Camera-type eye (tissue), 1 donor: Measurements from ENCODE around the gene RAB9B. TPM values are rescaled to one million over a fixed set of nuclear protein-coding genes. Genes with fewer than 3 reads are reported as not detected.

Experiments
- total RNA-seq: library from RNA; depleted of rRNA; stranded (reverse); fragments of >200 nt; gene quantifications from one replicate; pipeline ENCODE4 v1.2.3, GENCODE V29; 2014

Gene RAB9B, protein sequence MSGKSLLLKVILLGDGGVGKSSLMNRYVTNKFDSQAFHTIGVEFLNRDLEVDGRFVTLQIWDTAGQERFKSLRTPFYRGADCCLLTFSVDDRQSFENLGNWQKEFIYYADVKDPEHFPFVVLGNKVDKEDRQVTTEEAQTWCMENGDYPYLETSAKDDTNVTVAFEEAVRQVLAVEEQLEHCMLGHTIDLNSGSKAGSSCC
- 18.5 TPM for total RNA-seq

DNA sequence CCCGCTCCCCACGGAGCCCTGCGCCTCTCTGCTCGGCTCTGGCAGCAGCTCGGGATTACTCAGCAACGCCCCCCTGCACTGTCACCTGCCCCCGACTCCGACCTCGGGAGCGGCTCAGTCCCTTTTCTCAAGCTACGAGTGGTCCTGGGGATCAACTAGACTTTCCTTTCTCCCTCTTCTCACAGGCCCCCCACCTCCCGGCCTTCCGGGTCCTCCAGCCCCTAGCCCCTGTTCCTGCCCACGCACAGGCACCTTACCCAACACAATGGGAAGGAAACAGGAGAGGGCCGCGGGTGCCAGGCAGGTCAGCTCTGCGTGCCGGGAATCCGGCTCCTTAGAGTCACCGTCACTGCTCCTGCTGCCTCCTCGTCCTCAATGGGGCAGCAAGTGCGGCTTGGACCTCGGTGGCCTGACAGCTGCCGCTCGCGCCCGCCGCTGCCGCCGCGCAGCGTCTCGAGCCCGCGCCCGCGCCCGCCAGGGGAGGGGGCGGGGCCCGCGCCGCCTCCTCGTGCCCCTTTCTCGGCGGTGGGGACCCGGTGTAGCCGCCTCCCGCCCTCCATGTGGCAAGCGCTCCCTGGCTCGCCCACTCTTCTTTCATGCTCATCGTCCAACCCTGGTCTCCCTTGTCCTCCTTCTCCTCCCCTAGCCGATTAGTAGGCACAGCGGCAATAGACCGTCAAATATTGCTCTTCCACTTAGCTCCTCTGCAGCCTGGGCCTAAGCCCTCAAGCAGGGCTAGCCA is at the start of gene RAB9B:
RAB9B (minus strand) TSS at position 455 of the 742 bp plus-strand sequence. CDS start 6,473 bp downstream, outside the sequence.

DNA sequence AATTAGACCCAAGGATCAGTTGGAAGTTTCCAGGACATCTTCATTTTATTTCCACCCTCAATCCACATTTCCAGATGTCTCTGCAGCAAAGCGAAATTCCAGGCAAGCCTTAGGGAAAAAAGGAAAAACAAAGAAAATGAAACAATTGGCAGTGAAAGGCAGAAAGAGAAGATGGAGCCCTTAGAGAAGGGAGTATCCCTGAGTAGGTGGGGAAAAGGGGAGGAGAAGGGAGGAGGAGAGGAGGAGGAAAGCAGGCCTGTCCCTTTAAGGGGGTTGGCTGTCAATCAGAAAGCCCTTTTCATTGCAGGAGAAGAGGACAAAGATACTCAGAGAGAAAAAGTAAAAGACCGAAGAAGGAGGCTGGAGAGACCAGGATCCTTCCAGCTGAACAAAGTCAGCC is 55.5 kb downstream of the RAB9B start, which contains the start of gene PLP1:
PLP1 (plus strand) TSS at position 295 of the 400 bp plus-strand sequence. CDS start 156 bp downstream, outside the sequence.

Other genes starting within 250 kb of the RAB9B start
- gene TCEAL4, start 246.7 kb downstream of the RAB9B start, total RNA-seq, result 68.3 TPM
- gene TCEAL3, start 224.3 kb downstream of the RAB9B start, total RNA-seq, result 18.3 TPM
- 38.8 TPM for gene TCEAL1, start 203.3 kb downstream of the RAB9B start, total RNA-seq
- 295 TPM for gene MORF4L2, start 145.6 kb downstream of the RAB9B start, total RNA-seq
- not detected for gene TMEM31, start 121.3 kb downstream of the RAB9B start, total RNA-seq
- 123 TPM for gene PLP1, start 55.4 kb downstream of the RAB9B start, total RNA-seq
- 12.9 TPM for gene TMSB15B, start 130.4 kb upstream of the RAB9B start, total RNA-seq
- not detected for gene H2BW1, start 181.5 kb upstream of the RAB9B start, total RNA-seq
- not detected for gene H2BW2, start 207.7 kb upstream of the RAB9B start, total RNA-seq
- 12.6 TPM for gene TMSB15C, start 244.0 kb upstream of the RAB9B start, total RNA-seq